H1 (cell line): ENCODE data around the gene SRR. TPM values are rescaled to one million over a fixed set of nuclear protein-coding genes. Genes with fewer than 3 reads are reported as not detected.

Experiments used
- KDM1A ChIP-seq: fragments of 200-600, 300-600 bp; sonication (generic); IDR thresholded peaks from 2 replicates; pipeline ENCODE4 v1.7.1; 2016; ENCODE audit warnings: mild to moderate bottlenecking, low read length, borderline replicate concordance
- RAD21 ChIP-seq, 2 experiments: IDR thresholded peaks in 1 of 2; conservative IDR thresholded peaks in 1 of 2; 2 replicates each; pipeline ENCODE4 v1.6.1; 2011; ENCODE audit warnings: low read depth in 2 of 2, low read length in 2 of 2, improper control_type of control experiment in 1 of 2, inconsistent platforms in 1 of 2, mild to moderate bottlenecking in 1 of 2, moderate library complexity in 1 of 2
- polyA plus RNA-seq, 7 experiments: library from polyadenylated mRNA; depleted of rRNA in 3 of 7; stranded (reverse) in 5 of 7; unstranded in 2 of 7; fragments of >200 nt in 5 of 7; fragments of 200-250 nt in 2 of 7; gene quantifications; 1 replicate in 5 of 7; 2 replicates in 1 of 7; 4 replicates in 1 of 7; pipeline versions ENCODE4 v1.2.1 to v1.2.3, GENCODE V29; 2011 to 2013; ENCODE audit warnings: missing spikeins in 2 of 7, mixed read lengths in 2 of 7
- total RNA-seq: library from RNA; stranded (reverse); fragmentation: NEBNext Ultra II Directional; extraction: Animal tissue kit (Norgen Biotek cat#: 25700); gene quantifications from 2 replicates; pipeline ENCODE4 v1.2.1, GENCODE V29; 2021

SRR gene
- total and polyA plus RNA-seq, 2 of the 8 experiments (the other 6 are each of a cell fraction or from before 2014, with no cell fraction given) = 3.6 to 4.5 TPM

GRCh38 chr17:2372681-2373080 is 68.9 kb downstream of the SRR start (continued):
- TF ChIP-seq RAD21 (IDR thresholded peaks at IDR 0.05 in 1 of 2, conservative IDR thresholded peaks at IDR 0.05 in 1 of 2; ENCODE audit: low read depth in 2 of 2, low read length in 2 of 2) = no peak
- no peak for TF ChIP-seq KDM1A
